COR-L47 (cell line): Measurements from ENCODE around the gene IRGQ.
"Not testable (repeated sequence)": the region's sequence is repeated elsewhere in the genome, so short reads cannot be mapped to it uniquely, and the experiment has no call there.

ENCODE experiments used
- DNase-seq: peaks from one replicate; lab custom pipeline; 2025; lab: John Stamatoyannopoulos, UW

IRGQ gene

GRCh38 chr19:43623889-43624670 lies 28.1 kb upstream of the IRGQ start:
- DNase-seq: no peak

DNA sequence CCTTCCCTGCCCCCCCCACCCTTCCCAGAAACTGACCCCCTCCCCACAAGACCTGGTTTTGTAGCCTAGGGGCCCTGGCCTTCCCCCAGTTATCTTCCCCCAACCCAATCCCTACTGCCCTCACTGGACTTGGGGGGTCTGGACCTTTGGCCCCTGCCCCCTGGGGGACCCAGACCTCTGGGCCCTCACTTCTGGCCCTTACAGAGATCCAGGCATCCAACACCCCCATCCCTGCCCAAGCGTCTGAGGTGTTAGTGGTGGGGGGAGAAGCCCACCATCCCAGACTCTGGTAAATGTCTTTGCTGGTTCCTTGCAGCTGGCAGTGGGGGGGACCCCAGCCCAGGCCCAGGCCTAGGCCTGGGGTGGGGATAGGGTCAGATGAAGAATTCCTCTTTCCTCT lies 27.0 kb upstream of the IRGQ start:
- no peak for DNase-seq

GRCh38 chr19:43622070-43622469 lies 26.1 kb upstream of the IRGQ start:
- DNase-seq: no peak

GRCh38 chr19:43620061-43621001 lies 24.4 kb upstream of the IRGQ start:
- DNase-seq: no peak

DNA sequence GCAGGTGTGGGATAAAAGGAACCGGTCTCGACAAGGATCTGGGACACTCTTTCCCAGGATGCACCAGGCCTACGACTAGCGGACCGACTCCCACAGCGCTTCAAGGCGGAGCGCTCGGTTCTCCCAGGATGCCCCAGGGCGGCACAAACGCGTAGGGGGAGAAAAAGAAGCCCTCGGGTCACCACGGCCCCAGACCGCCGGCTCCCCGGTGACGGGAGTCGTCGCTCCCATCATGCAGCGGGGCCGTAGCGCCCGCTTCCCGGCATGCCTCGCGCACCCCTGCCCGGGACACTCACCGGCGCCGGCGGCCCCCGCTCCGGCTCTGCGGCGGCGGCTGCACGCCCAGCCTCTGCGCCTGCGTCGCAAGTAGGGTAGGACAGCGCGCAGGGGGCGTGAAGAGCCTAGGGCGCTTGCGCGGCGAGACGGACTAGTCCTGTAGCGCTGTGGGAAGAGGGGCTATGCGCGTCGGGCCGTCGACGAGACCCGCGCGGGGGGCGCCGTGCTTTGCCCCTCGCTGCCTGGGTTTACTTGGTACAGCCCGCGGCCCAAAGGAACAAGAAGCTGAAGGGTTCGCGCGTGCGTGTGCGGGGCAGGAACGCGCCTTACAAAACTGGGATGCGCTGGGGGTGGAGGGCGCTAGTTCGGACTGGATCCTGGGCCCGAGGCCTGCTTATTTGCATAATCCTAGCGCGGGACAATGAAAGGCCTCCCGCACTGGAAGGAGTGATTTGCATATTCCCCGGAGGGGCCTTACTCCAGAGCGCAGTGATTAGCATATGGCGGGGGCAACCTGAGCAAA lies 23.5 kb upstream of the IRGQ start, which contains the start of gene ZNF428:
Gene ZNF428, minus strand, starts transcription at position 368 of the 799 bp plus-strand sequence. CDS start 5,325 bp downstream, outside the sequence.
- DNase-seq: peak; percentile 94

DNA sequence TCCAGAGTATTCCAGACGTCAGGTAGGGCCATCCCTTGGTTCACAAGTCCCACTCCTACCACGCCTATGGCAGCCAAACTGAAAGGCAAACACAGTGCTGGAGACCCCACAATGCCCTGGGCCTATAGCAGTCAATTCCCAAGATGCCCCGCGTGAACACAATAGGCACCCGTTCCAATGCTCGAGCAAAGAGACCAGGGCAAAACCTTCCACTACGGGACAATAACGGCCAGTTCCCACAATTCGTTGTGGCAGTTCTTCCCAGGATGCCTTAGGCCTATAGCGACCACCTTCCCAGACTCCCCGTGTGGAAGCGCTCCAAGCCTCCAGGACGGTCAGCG lies 23.0 kb upstream of the IRGQ start:
- peak; percentile 78 for DNase-seq

DNA sequence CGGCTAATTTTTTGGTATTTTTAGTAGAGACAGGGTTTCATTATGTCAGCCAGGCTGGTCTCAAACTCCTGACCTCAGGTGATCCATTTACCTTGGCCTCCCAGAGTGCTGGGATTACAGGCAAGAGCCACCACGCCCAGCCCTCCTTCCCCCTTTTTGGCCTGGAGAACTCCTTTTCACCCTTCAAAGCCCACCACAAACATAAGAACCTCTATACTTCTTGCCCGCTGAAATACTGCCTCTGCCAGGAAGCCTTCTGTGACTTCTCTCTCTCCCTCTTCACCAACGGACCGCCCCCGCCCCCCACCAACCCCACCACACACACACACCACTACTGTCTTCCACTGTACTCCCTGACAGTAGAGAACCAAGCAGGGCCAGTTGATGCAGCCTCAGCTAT lies 21.0 kb upstream of the IRGQ start:
- no peak for DNase-seq

DNA sequence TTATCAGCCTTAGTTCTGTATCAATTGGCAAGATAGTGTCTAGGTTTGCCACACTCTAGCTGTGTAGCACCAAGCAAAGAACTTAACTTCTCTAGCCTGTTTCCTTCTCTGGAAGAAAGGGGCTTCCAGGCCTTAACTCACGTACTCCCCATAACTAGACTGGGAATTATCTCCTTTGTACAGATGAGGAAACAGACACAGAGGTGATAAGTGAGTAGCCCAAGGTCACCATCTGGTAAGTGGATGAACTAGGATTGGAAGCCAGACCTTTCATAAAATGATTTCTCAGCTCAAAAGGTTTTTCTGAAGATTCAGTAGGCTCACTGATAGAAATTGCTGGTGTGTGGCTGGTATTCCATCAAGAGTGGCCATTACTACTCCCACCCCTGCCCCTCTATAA lies 20.4 kb upstream of the IRGQ start:
- no peak for DNase-seq

DNA sequence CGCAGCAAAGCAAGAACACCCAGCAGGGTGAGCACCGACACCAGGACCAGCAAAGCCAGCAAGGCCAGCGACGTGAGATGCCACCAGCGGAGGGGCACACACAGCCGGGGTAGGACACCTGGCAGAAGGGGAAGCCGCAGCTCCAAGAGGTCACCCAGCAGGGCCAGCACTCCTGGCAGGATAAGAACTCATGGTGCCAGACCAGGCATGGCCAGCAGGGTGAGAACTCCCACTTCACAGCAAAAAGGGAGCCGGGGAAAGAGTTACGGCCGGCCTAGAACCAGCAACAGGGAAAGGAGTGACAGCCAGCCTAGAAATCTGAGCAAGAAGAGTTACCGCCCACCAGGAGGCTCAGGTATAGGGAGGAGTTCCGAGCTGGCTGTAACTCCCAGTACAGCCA lies 16.4 kb upstream of the IRGQ start:
- no peak for DNase-seq

DNA sequence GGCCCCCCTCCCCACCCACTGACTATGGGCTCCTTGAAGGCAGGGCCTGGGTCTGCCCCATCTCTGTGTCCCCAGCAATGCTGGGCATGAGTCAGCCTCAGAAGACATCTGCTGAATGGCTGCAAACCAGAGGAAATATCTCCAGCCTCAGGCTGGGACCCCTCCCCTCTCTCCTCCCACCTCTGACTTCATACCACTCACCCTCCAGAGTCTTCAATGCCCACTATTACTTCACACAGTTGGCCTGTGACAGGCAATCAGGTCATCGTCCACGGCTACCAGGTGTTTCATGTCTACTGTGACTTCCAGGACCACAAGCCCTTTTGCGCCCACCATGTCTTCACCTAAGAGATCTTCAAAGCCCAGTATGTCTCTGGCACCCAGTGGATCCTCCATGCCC lies 15.9 kb upstream of the IRGQ start, which contains the start of gene SRRM5:
Gene SRRM5, plus strand, starts transcription at position 301 of the 400 bp plus-strand sequence. Its CDS starts 34 bp downstream, at position 335.
- no peak for DNase-seq

DNA sequence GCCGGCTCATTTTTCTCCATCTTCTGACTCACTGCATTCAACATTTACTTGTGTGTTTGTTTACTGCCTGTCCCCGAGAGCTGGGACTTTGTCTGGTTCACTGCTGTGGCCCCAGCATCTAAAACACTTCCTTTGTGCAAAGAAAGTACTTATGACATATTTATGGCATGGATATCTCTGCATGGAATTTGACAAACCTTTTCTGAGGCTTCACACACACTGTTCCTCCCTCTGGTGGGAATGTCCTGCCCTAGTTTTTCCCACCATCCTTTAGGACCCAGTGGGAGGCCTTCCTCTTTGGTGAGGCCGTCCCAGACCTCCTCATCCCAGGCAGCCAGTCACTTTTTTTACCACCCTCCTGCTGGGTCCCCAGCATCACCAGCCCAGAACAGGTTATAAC lies 14.6 kb upstream of the IRGQ start:
- no peak for DNase-seq

DNA sequence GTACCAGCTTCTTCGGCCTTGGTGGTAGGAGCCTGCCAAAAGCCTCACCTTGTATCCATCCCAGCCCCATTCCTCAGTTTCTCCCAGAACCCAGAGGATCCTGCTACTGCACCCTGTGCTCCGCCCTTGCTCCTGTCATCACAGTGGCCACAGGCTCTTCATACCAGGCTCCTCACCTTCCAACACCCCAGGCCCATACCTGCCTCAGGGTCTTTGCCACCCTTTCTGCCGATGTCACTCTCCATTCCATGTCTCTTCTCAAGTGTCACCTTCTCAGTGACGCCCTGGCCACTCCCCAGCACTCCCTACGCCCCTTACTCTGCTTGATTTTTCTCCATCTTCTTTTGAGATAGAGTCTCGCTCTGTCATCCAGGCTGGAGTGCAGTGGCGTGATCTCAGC lies 13.9 kb upstream of the IRGQ start:
- no peak for DNase-seq

GRCh38 chr19:43607238-43608205 lies 11.6 kb upstream of the IRGQ start:
- DNase-seq: no peak

- peak; percentile 56 for DNase-seq
These were observed 10.8 kb upstream of the IRGQ start for GRCh38 chr19:43606569-43607229.

DNA sequence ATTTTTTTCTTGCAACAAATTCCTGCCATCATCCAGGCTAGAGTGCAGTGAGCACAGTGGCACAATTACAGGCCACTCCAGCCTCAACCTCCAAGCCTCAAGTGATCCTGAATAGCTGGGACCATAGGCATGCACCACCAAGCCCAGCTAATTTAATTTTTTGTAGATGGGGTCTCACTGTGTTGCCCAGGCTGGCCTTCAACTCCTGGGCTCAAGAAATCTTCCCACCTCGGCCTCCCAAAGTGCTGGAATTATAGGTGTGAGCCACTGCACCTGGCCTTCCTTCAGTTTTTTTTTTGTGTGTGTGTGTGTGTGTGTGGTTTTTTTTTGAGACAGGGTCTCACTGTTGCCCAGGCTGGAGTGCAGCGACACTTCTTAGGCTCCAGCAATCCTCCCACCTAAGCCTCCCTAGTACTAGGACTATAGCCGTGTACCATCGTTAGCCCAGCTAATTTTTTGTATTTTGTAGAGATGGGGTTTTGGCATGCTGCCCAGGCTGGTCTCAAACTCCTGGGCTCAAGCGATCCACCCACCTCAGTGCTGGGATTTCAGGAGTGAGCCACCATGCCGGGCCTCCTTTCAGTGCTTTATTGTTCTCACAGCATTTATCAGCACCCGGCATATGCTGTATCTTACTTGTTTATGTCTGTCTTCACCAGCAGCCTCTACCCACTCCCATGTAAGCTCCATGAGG lies 10.1 kb upstream of the IRGQ start:
- peak; percentile 66 for DNase-seq

DNA sequence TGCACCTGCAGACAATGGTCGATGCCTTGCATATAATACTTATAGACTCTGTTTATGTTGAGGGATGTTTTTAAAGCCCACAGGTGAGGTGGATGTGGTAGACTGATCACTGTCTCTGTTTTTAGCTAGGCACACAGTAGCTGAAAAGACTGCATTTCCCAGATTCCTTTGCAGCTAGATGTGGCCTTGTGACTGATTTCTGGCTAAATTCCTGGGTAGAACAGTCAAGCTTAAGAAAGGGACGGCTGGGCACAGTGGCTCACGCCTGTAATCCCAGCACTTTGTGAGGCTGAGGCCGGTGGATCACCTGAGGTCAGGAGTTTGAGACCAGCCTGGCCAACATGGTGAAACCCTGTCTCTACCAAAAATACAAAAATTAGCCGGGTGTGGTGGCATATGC lies 4.4 kb upstream of the IRGQ start:
- DNase-seq: not testable (repeated sequence)

DNA sequence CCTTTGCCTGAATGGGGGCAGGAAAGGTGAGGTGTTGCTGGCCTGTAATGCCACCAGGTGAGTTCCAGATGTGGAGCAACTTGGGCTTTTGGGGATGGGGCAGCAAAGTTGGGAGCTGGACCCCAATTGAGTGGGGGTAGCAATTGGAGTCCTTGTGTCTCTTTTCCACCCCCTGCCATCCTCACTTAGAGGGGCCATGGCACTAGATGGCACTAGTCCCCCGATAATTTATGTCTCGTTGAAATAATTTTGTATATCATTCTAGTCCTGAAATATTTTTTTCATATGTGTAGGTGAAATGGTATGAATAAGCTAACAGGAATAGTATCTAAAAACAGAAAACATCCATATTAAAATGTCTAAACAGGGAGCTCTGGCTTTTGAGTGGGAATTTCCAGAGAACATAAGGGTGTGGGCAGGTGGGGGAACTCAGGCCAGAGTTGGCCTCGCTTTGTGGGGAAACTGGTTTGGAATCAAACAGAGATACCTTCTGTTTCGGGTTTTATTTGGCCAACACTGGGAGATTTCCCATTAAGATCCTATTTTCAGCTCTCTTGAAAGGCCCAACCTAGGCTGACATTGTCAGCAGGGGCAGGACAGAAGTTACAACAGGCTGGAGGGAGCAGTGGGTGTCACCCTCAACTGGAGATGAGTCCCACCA lies 3.8 kb upstream of the IRGQ start:
- no peak for DNase-seq

- DNase-seq: no peak
These were observed 2.7 kb upstream of the IRGQ start for GRCh38 chr19:43598445-43599240.
